ENCODE results near the gene EGFL8.

EGFL8 gene

GRCh38 chr6:32178547-32179440 lies 14.4 kb downstream of the EGFL8 start:
- TF ChIP-seq CTCF (IDR thresholded peaks at IDR 0.05; ENCODE audit: low read depth, low read length) (no peak), MAX (IDR thresholded peaks at IDR 0.05; ENCODE audit: low read depth, low read length) (peak; percentile 34; the same call in 1 of the 2 replicates), MYC (IDR thresholded peaks at IDR 0.05; ENCODE audit: low read depth, low read length) (peak; percentile 30; the same call in 1 of the 2 replicates), POLR2A (IDR thresholded peaks at IDR 0.05; ENCODE audit: extremely low read depth, insufficient read length) (no peak)
- no peak for DNase-seq (ENCODE audit: low read depth)
- H3K4me3 ChIP-seq (ENCODE audit: low read depth, low read length) = peak overlapping the region; percentile 96

GRCh38 chr6:32179766-32180405 lies 15.5 kb downstream of the EGFL8 start:
- peak overlapping the region; percentile 96 for H3K4me3 ChIP-seq (ENCODE audit: low read depth, low read length)

GRCh38 chr6:32181148-32181702 lies 16.8 kb downstream of the EGFL8 start:
- TF ChIP-seq MYC (IDR thresholded peaks at IDR 0.05; ENCODE audit: low read depth, low read length) = no peak
- TF ChIP-seq POLR2A (IDR thresholded peaks at IDR 0.05; ENCODE audit: extremely low read depth, insufficient read length) = no peak
- TF ChIP-seq CTCF (IDR thresholded peaks at IDR 0.05; ENCODE audit: low read depth, low read length) = no peak
- no peak for TF ChIP-seq MAX (IDR thresholded peaks at IDR 0.05; ENCODE audit: low read depth, low read length)
- DNase-seq (ENCODE audit: low read depth) = no peak
- no peak overlapping the region for H3K4me3 ChIP-seq (ENCODE audit: low read depth, low read length)

More at GRCh38 chr6:32179766-32180405, 15.5 kb downstream of the EGFL8 start:
- no peak for DNase-seq (ENCODE audit: low read depth)
- TF ChIP-seq POLR2A (IDR thresholded peaks at IDR 0.05; ENCODE audit: extremely low read depth, insufficient read length) (no peak), MAX (IDR thresholded peaks at IDR 0.05; ENCODE audit: low read depth, low read length) (no peak), CTCF (IDR thresholded peaks at IDR 0.05; ENCODE audit: low read depth, low read length) (no peak), MYC (IDR thresholded peaks at IDR 0.05; ENCODE audit: low read depth, low read length) (no peak)

GRCh38 chr6:32181915-32182529 lies 17.6 kb downstream of the EGFL8 start:
- no peak for DNase-seq (ENCODE audit: low read depth)
- TF ChIP-seq CTCF (IDR thresholded peaks at IDR 0.05; ENCODE audit: low read depth, low read length) (no peak), MAX (IDR thresholded peaks at IDR 0.05; ENCODE audit: low read depth, low read length) (no peak), POLR2A (IDR thresholded peaks at IDR 0.05; ENCODE audit: extremely low read depth, insufficient read length) (no peak), MYC (IDR thresholded peaks at IDR 0.05; ENCODE audit: low read depth, low read length) (no peak)
- no peak overlapping the region for H3K4me3 ChIP-seq (ENCODE audit: low read depth, low read length)

- no peak for DNase-seq (ENCODE audit: low read depth)
These were observed 18.2 kb downstream of the EGFL8 start for GRCh38 chr6:32182555-32182981.

More at GRCh38 chr6:32182555-32182981, 18.2 kb downstream of the EGFL8 start:
- TF ChIP-seq MAX (IDR thresholded peaks at IDR 0.05; ENCODE audit: low read depth, low read length) = no peak
- H3K4me3 ChIP-seq (ENCODE audit: low read depth, low read length) = no peak overlapping the region

Data from NB4 (cell line).